ENCODE data around the gene TJP3. TPM values are rescaled to one million over a fixed set of nuclear protein-coding genes. Genes with fewer than 3 reads are reported as not detected.

The TJP3 gene
- total RNA-seq, 4 donors from 2014 or later, result 0.60 to 1.2 (median 0.88) TPM; not detected in 1

GRCh38 chr19:3730457-3730958 lies 22.3 kb downstream of the TJP3 start:
- ATAC-seq (ENCODE audit: low FRiP score), result no peak
- TF ChIP-seq, protein P1, sequence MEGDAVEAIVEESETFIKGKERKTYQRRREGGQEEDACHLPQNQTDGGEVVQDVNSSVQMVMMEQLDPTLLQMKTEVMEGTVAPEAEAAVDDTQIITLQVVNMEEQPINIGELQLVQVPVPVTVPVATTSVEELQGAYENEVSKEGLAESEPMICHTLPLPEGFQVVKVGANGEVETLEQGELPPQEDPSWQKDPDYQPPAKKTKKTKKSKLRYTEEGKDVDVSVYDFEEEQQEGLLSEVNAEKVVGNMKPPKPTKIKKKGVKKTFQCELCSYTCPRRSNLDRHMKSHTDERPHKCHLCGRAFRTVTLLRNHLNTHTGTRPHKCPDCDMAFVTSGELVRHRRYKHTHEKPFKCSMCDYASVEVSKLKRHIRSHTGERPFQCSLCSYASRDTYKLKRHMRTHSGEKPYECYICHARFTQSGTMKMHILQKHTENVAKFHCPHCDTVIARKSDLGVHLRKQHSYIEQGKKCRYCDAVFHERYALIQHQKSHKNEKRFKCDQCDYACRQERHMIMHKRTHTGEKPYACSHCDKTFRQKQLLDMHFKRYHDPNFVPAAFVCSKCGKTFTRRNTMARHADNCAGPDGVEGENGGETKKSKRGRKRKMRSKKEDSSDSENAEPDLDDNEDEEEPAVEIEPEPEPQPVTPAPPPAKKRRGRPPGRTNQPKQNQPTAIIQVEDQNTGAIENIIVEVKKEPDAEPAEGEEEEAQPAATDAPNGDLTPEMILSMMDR (IDR thresholded peaks at IDR 0.05), result no peak
- DNase-seq (ENCODE audit: low spot score), result no peak

DNA sequence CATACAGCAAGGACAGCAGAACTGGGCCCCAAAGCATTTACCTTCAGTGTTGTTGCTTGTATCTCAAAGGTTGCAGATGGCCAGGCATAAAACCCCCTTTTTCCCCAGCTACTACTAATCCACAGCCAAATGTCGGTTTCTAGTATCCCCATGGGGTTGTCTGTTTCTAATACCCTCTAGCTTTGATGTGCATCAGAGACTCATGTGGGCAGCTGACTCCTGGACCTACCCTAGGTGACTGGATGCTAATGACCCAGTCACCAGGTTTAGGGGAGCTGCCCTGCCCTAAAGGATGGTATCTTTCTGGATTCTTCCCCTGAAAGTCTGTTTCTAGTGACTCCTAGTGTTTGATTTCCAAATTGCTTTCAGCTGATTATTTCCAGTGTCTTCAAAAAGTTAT lies 23.9 kb downstream of the TJP3 start:
- TF ChIP-seq, protein P1 (IDR thresholded peaks at IDR 0.05), result no peak
- no peak for ATAC-seq (ENCODE audit: low FRiP score)
- no peak for DNase-seq (ENCODE audit: low spot score)

DNA sequence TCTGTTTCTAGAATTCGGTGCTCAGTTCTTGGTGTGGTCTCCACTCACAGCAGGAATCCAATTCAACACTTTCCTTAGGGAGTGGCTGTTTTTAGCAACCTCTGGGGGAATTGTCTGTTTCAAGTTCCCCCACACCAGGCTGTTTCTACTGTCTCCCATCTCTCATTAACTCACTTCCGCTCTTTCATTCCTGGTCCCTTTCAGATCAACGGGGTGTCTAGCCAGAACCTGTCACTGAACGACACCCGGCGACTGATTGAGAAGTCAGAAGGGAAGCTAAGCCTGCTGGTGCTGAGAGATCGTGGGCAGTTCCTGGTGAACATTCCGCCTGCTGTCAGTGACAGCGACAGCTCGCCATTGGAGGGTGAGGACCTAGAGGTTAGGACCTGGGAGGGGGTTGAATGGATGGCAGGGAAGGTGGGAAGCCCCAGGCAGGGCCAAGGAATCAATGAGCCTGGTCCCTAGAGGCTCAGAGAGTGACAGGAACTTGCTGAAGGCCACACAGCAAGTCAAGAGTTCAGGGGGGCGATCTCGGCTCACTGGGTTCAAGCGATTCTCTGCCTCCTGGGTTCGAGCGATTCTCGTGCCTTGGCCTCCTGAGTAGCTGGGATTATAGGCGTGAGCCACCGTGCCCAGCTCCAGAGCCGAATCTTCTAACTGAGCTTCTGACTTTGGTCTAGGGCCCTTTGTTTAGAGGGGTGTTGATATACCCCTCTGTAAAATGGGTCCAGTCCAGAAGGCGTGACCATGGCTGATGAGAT lies 25.5 kb downstream of the TJP3 start:
- no peak for ATAC-seq (ENCODE audit: low FRiP score)
- DNase-seq (ENCODE audit: low spot score), result no peak
- TF ChIP-seq, protein P1 (IDR thresholded peaks at IDR 0.05), result no peak

- ATAC-seq (ENCODE audit: low FRiP score), result no peak
- no peak for DNase-seq (ENCODE audit: low spot score)
- TF ChIP-seq, protein P1 (IDR thresholded peaks at IDR 0.05), result no peak
Observed at GRCh38 chr19:3734310-3734600, 26.1 kb downstream of the TJP3 start.

GRCh38 chr19:3736106-3736724 lies 28.0 kb downstream of the TJP3 start:
- DNase-seq (ENCODE audit: low spot score), result no peak
- TF ChIP-seq, protein P1 (IDR thresholded peaks at IDR 0.05), result no peak
- no peak for ATAC-seq (ENCODE audit: low FRiP score)

GRCh38 chr19:3737487-3738205 lies 29.5 kb downstream of the TJP3 start:
- no peak for DNase-seq (ENCODE audit: low spot score)
- no peak for ATAC-seq (ENCODE audit: low FRiP score)
- TF ChIP-seq, protein P1 (IDR thresholded peaks at IDR 0.05), result no peak

Data from omental fat pad (tissue), 4 donors.